ENCODE measurements around the gene DNAH2. TPM values are rescaled to one million over a fixed set of nuclear protein-coding genes. Genes with fewer than 3 reads are reported as not detected.

The DNAH2 gene
- total RNA-seq, 2 donors from 2014 or later: under 0.01 TPM; not detected in 1

GRCh38 chr17:7854851-7855659 lies 137.5 kb downstream of the DNAH2 start, which contains the start of gene TMEM88:
Gene TMEM88 (plus strand): TSS chr17:7855066. CDS start chr17:7855075, 9 bp downstream.
- ATAC-seq (ENCODE audit: insufficient number of reproducible peaks, low FRiP score, low read depth) (no peak), DNase-seq (ENCODE audit: low spot score) (no peak)
- H3K4me3 ChIP-seq: peak within 1 kb of the TSS; percentile 75
- H3K36me3 ChIP-seq: peaks cover 12% of the 10 kb centered on the region
- H3K4me1 ChIP-seq (ENCODE audit: control insufficient read depth in 1 of 2, low read depth in 2 of 2): peaks cover 21 to 40% of the 10 kb centered on the region in 2 donors
- no peak for TF ChIP-seq CTCF (IDR thresholded peaks at IDR 0.05)
- H3K9me3 ChIP-seq: no peaks in the 10 kb centered on the region
- peak within 1 kb of the TSS; percentile 80 to 85 for H3K27ac ChIP-seq
- no peaks in the 10 kb centered on the region for H3K27me3 ChIP-seq (replicated peaks; ENCODE audit: insufficient read depth)

GRCh38 chr17:7855660-7856010 lies 138.1 kb downstream of the DNAH2 start:
- Histone ChIP-seq H3K4me1 (ENCODE audit: control insufficient read depth in 1 of 2, low read depth in 2 of 2) (peaks cover 21 to 40% of the 10 kb centered on the region in 2 donors), H3K27ac (peak overlapping the region; percentile 80 to 85), H3K9me3 (no peaks in the 10 kb centered on the region), H3K4me3 (peak overlapping the region; percentile 75), H3K36me3 (peaks cover 8% of the 10 kb centered on the region), H3K27me3 (replicated peaks; ENCODE audit: insufficient read depth) (no peaks in the 10 kb centered on the region)
- ATAC-seq (ENCODE audit: insufficient number of reproducible peaks, low FRiP score, low read depth) (no peak), DNase-seq (ENCODE audit: low spot score) (no peak)
- TF ChIP-seq CTCF (IDR thresholded peaks at IDR 0.05): no peak

GRCh38 chr17:7856011-7856810 lies 138.7 kb downstream of the DNAH2 start:
- no peaks in the 10 kb centered on the region for H3K9me3 ChIP-seq
- peaks cover 7% of the 10 kb centered on the region for H3K36me3 ChIP-seq
- H3K27me3 ChIP-seq (replicated peaks; ENCODE audit: insufficient read depth): no peaks in the 10 kb centered on the region
- H3K4me3 ChIP-seq: peak overlapping the region; percentile 75
- ATAC-seq (ENCODE audit: insufficient number of reproducible peaks, low FRiP score, low read depth): no peak
- DNase-seq (ENCODE audit: low spot score): no peak
- TF ChIP-seq CTCF (IDR thresholded peaks at IDR 0.05): no peak
- peak overlapping the region; percentile 80 to 85 for H3K27ac ChIP-seq
- H3K4me1 ChIP-seq (ENCODE audit: control insufficient read depth in 1 of 2, low read depth in 2 of 2): peaks cover 21 to 39% of the 10 kb centered on the region in 2 donors

GRCh38 chr17:7856811-7857712 lies 139.5 kb downstream of the DNAH2 start, which contains the start of gene NAA38:
Gene NAA38 (minus strand): TSS chr17:7857559. CDS start chr17:7857463, 96 bp downstream.
- Histone ChIP-seq H3K9me3 (no peaks in the 10 kb centered on the region), H3K27ac (peak within 1 kb of the TSS; percentile 80 to 85), H3K27me3 (replicated peaks; ENCODE audit: insufficient read depth) (no peaks in the 10 kb centered on the region), H3K4me1 (ENCODE audit: control insufficient read depth in 1 of 2, low read depth in 2 of 2) (peaks cover 21 to 32% of the 10 kb centered on the region in 2 donors), H3K4me3 (peak within 1 kb of the TSS; percentile 75), H3K36me3 (peaks cover 7% of the 10 kb centered on the region)
- peak; percentile 95 for DNase-seq (ENCODE audit: low spot score)
- peak; percentile 27 for TF ChIP-seq CTCF (IDR thresholded peaks at IDR 0.05)
- peak; percentile 96 for ATAC-seq (ENCODE audit: insufficient number of reproducible peaks, low FRiP score, low read depth)

All from thoracic aorta (tissue), 2 donors.